GM12878 (cell line): ENCODE data around the gene PYM1. TPM values are rescaled to one million over a fixed set of nuclear protein-coding genes. Genes with fewer than 3 reads are reported as not detected.

ENCODE experiments used
- CEBPZ ChIP-seq: fragments of 150-350 bp; IDR thresholded peaks from 2 replicates; pipeline ENCODE4 v1.6.1; 2016; ENCODE audit warnings: low read depth, low read length
- E2F4 ChIP-seq: IDR thresholded peaks from 2 replicates; pipeline ENCODE4 v1.6.1; 2012; ENCODE audit warnings: low read depth, low read length, improper control_type of control experiment
- ETV6 ChIP-seq, 2 experiments: fragments of 450-650 bp in 1 of 2; IDR thresholded peaks in 1 of 2; conservative IDR thresholded peaks in 1 of 2; 2 replicates each; pipeline ENCODE4 v1.6.1; 2014; ENCODE audit warnings: antibody characterized with exemption in 1 of 2, borderline replicate concordance in 1 of 2, low read depth in 1 of 2, mild to moderate bottlenecking in 1 of 2, moderate library complexity in 1 of 2
- IKZF2 ChIP-seq, 2 experiments: fragments of 450-650 bp; IDR thresholded peaks; 2 replicates each; pipeline ENCODE4 v1.6.1; 2017; ENCODE audit warnings: mild to moderate bottlenecking in 2 of 2, moderate library complexity in 2 of 2
- IRF4 ChIP-seq: IDR thresholded peaks from 2 replicates; pipeline ENCODE4 v1.6.1; 2011; ENCODE audit warnings: low read depth, low read length
- JUNB ChIP-seq: IDR thresholded peaks from 2 replicates; pipeline ENCODE4 v1.6.1; 2016; ENCODE audit warnings: antibody characterized with exemption, mild to moderate bottlenecking
- KDM1A ChIP-seq: fragments of 200-600 bp; sonication (generic); IDR thresholded peaks from 2 replicates; pipeline ENCODE4 v1.6.1; 2016; ENCODE audit warnings: borderline replicate concordance
- KLF5 ChIP-seq: fragments of 450-650 bp; IDR thresholded peaks from 2 replicates; pipeline ENCODE4 v1.6.1; 2014; ENCODE audit warnings: mild to moderate bottlenecking; ENCODE audit not compliant: partially characterized antibody
- MEF2B ChIP-seq: fragments of 450-650 bp; IDR thresholded peaks from 2 replicates; pipeline ENCODE4 v1.6.1; 2018; ENCODE audit warnings: mild to moderate bottlenecking, moderate library complexity; ENCODE audit not compliant: partially characterized antibody, poor library complexity, severe bottlenecking
- MYB ChIP-seq: fragments of 150-350 bp; IDR thresholded peaks from 2 replicates; pipeline ENCODE4 v1.6.1; 2014; ENCODE audit warnings: mild to moderate bottlenecking, low read depth, low read length, borderline replicate concordance
- NFIC ChIP-seq: IDR thresholded peaks from 2 replicates; pipeline ENCODE4 v1.6.1; 2012; ENCODE audit warnings: low read depth, mild to moderate bottlenecking, inconsistent platforms, low read length, moderate library complexity
- NR2F1 ChIP-seq: fragments of 450-650 bp; conservative IDR thresholded peaks from 2 replicates; pipeline ENCODE4 v1.6.1; 2017; ENCODE audit warnings: mild to moderate bottlenecking
- SREBF1 ChIP-seq: IDR thresholded peaks from 2 replicates; pipeline ENCODE4 v1.6.1; 2012; ENCODE audit warnings: mild to moderate bottlenecking, low read length
- SREBF2 ChIP-seq: IDR thresholded peaks from 2 replicates; pipeline ENCODE4 v1.6.1; 2012; ENCODE audit warnings: mild to moderate bottlenecking, low read length
- TCF12 ChIP-seq: IDR thresholded peaks from 2 replicates; pipeline ENCODE4 v1.6.1; 2011; ENCODE audit warnings: low read depth, mild to moderate bottlenecking, low read length
- USF1 ChIP-seq: IDR thresholded peaks from 2 replicates; pipeline ENCODE4 v1.6.1; 2011; ENCODE audit warnings: borderline replicate concordance, low read depth, mild to moderate bottlenecking, moderate library complexity, mixed read lengths, low read length; ENCODE audit not compliant: insufficient read depth; ENCODE audit errors: extremely low read length
- ZNF207 ChIP-seq: fragments of 450-650 bp; IDR thresholded peaks from 2 replicates; pipeline ENCODE4 v1.6.1; 2014; ENCODE audit warnings: antibody characterized with exemption, mild to moderate bottlenecking, borderline replicate concordance
- ZNF24 ChIP-seq: fragments of 450-650 bp; IDR thresholded peaks from 2 replicates; pipeline ENCODE4 v1.6.1; 2017; ENCODE audit warnings: antibody characterized with exemption, mild to moderate bottlenecking
- ZNF384 ChIP-seq: IDR thresholded peaks from 2 replicates; pipeline ENCODE4 v1.6.1; 2012; ENCODE audit warnings: low read depth, mild to moderate bottlenecking, low read length, improper control_type of control experiment, borderline replicate concordance
- ZNF592 ChIP-seq: fragments of 450-650 bp; IDR thresholded peaks from 2 replicates; pipeline ENCODE4 v1.6.1; 2017; ENCODE audit warnings: mild to moderate bottlenecking, moderate library complexity
- polyA plus RNA-seq, 11 experiments: library from polyadenylated mRNA; depleted of rRNA in 4 of 11; unstranded in 6 of 11; stranded (reverse) in 5 of 11; fragments of >200 nt; fragmentation: Nextera tagmentation in 4 of 11; fragmentation: Illumina TruSeq in 1 of 11; extraction: Ambion mirVana in 4 of 11; extraction: Trizol in 1 of 11; gene quantifications; 1 replicate in 1 of 11; 2 replicates in 10 of 11; pipeline versions ENCODE4 v1.2.1 to v1.2.3, GENCODE V29; 2011 to 2016; ENCODE audit warnings: inconsistent platforms in 2 of 11, missing spikeins in 2 of 11, low read depth in 1 of 11
- total RNA-seq, 4 experiments: library from RNA; depleted of rRNA in 3 of 4; stranded (reverse); fragments of >200 nt in 3 of 4; fragmentation: Illumina TruSeq in 1 of 4; extraction: Trizol in 1 of 4; gene quantifications; 2 replicates each; pipeline versions ENCODE4 v1.2.1 to v1.2.3, GENCODE V29; 2013 to 2021

PYM1 gene
- total and polyA plus RNA-seq, 10 of the 15 experiments (the other 5 are each of a cell fraction or from before 2014, with no cell fraction given): 33.9 to 93.4 (median 55.8) TPM

GRCh38 chr12:55972911-55973598 is 45.4 kb upstream of the PYM1 start (continued):
- TF ChIP-seq USF1: no peak
- no peak for TF ChIP-seq ZNF24
- 0 out of 4 replicates have a peak, but pooled peaks of 1 of the 2 experiments have one; percentile 32 for TF ChIP-seq ETV6 (conservative IDR thresholded peaks at IDR 0.05 in 1 of 2, IDR thresholded peaks at IDR 0.05 in 1 of 2; ENCODE audit: borderline replicate concordance in 1 of 2, low read depth in 1 of 2)
- TF ChIP-seq KLF5: no peak
- TF ChIP-seq CEBPZ: no peak
- no peak for TF ChIP-seq E2F4
- TF ChIP-seq KDM1A: no peak
- TF ChIP-seq SREBF2: no peak
- TF ChIP-seq SREBF1: no peak
- no peak for TF ChIP-seq IRF4
- TF ChIP-seq NR2F1: no peak
- TF ChIP-seq NFIC: no peak
- no peak for TF ChIP-seq ZNF592
- TF ChIP-seq MYB: no peak
- no peak for TF ChIP-seq ZNF207
- TF ChIP-seq ZNF384: no peak
- TF ChIP-seq MEF2B: no peak
- TF ChIP-seq TCF12: no peak
- TF ChIP-seq JUNB: no peak
- TF ChIP-seq IKZF2 (IDR thresholded peaks at IDR 0.05): peak; percentile 82 to 86
